Occipital lobe (tissue), 2 donors: ENCODE data around the gene TJP1. TPM values are rescaled to one million over a fixed set of nuclear protein-coding genes. Genes with fewer than 3 reads are reported as not detected.
"Not testable (repeated sequence)": the region's sequence is repeated elsewhere in the genome, so short reads cannot be mapped to it uniquely, and the experiment has no call there.

ENCODE experiments used
- DNase-seq: peaks from one replicate; lab custom pipeline; 2025; lab: John Stamatoyannopoulos, UW
- total RNA-seq: library from RNA; depleted of rRNA; stranded (reverse); fragments of >200 nt; gene quantifications from one replicate; pipeline ENCODE4 v1.2.3, GENCODE V29; 2014

TJP1 gene
- total RNA-seq, 1 donor from 2014 or later: 48.7 TPM

DNA sequence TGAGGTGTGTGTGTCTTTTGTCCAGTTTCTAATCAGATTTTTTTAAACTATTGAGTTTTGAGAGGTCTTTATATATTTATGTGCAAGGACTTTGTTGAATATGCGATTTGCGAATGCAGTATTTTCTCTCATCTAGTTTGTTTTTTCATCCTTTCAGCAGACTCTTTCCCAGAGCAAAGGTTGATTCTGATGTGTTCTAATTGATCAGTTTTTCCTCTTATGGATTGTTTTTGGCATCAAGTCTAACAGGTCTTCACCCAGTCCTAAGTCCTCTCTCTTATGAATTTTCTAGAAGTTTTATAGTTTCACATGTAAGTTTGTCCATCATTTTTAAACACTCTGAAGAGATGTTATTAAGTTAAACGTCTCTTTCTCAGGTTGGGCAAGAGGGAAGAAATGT is 17.8 kb upstream of the TJP1 start:
- DNase-seq: no peak

GRCh38 chr15:29838352-29839010 is 16.2 kb upstream of the TJP1 start:
- DNase-seq: no peak

- no peak for DNase-seq
These were observed 13.0 kb upstream of the TJP1 start for GRCh38 chr15:29835301-29835700.

- DNase-seq: no peak
These were observed 10.4 kb upstream of the TJP1 start for GRCh38 chr15:29832709-29833108.

GRCh38 chr15:29826908-29827820 is 4.9 kb upstream of the TJP1 start:
- no peak for DNase-seq

- DNase-seq: no peak
These were observed 3.0 kb upstream of the TJP1 start for GRCh38 chr15:29825227-29825626.

DNA sequence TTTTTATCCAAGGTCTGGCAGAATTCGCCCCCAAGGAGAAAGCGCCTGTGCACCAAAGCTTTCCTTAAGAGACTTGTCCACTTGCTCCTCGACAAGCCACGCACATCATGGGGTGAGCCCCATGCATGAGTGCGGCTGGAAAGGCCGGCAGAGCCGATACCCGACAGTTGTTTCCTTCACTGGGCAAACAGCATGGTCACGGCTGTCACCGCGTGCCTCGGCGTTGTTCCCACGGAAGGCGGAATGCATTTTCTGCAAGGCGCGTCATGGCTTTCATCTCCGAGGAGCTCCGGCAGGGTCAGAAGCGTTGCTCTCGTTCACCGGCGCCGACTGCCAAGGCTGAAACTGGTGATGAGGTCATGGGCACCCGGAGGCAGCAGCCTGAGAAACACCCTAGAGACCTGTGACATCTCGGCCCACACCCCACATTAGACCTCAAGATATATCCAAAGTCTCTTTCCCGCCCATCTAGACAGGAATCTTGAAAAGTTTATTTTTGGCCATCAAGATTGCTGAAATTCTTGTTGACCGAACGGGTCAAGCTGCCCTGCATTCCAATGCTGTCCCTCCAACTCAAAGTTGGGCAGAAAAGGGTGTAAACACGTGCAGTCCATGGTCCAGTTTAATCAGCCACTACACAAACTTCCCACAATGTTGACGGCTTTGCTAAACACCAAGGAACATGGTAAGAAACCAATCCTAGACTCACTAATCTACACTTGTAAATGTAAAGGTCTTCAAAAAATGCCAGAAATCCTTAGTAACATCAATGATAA is 604 bp upstream of the TJP1 start:
- peak; percentile 57 for DNase-seq

GRCh38 chr15:29821416-29822099 is 710 bp downstream of the TJP1 start:
- no peak for DNase-seq

- DNase-seq: no peak
These were observed 1.7 kb downstream of the TJP1 start for GRCh38 chr15:29820394-29821154.

- no peak for DNase-seq
These were observed 2.3 kb downstream of the TJP1 start for GRCh38 chr15:29819979-29820378.

DNA sequence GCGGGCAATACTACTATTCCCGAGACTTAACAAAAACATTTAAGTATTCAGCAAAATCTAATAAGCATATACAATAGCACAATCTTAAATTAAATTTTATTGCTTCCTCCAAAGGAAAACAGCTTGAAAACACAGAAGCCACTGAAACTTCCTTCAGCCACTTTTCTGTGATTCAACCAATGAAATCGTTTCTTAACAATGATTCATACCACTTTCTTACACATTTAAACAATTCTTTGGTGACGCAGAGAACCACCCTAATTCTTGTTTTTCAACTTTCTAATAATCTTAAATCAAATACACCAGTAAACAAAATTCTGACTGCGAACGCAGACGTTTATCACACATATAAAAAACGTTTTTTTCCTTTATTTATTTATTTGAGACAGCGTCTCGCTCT is 4.1 kb downstream of the TJP1 start:
- DNase-seq: no peak

- DNase-seq: not testable (repeated sequence)
These were observed 4.8 kb downstream of the TJP1 start for GRCh38 chr15:29817455-29817854.

GRCh38 chr15:29815000-29815710 is 7.1 kb downstream of the TJP1 start:
- DNase-seq: no peak

- DNase-seq: no peak
These were observed 9.3 kb downstream of the TJP1 start for GRCh38 chr15:29813009-29813408.

GRCh38 chr15:29812384-29812694 is 9.9 kb downstream of the TJP1 start:
- DNase-seq: no peak

GRCh38 chr15:29811691-29812383 is 10.4 kb downstream of the TJP1 start:
- no peak for DNase-seq

- DNase-seq: no peak
These were observed 16.6 kb downstream of the TJP1 start for GRCh38 chr15:29805708-29806104.

DNA sequence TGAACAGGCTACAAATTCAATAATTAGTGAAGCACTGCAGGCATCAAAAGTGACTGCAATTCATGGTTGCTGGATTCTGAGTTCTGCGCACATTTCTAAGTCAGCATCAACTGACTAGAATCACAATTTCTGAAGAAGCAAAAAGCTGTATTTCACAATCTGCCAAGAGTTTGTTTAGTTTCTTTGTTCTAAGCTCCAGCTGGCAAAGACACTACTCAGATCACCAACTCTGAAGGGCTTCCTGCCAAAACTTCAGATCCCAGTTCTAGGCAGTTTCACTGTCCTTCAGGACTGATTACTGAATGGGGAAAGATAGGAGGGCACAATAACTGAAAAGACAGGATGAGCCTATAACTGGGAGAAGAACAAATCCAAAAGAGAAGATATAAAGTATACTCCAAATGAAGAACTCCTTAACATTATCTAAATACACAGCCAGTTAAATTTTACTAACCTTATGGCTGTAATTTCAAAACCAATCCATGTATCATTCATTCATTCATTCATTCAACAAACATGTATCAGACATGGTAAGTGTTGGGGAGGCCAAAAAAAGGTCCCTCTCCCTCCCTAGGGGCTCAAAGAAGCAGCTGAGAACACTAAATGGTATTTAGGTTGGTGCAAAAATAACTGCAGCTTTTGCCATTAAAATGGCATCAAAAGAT is 17.1 kb downstream of the TJP1 start:
- DNase-seq: peak; percentile 56

DNA sequence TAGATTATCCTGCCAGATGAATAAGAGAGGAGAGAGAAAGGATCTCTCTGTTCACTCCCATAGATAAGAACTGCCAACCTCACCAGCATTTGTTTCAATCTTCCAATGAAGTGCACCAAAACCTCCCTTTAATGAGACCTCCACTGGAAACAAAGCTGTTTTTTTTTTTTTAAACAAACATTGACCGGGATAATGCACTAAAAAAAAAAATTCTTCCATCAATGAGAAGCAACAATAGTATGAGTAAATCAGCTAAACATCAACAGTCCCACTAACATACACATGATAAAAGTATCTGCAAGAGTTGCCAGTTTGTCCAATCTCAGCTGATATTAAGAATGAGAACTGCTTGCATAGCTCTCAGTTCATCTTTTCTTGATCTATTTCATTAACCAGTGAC is 19.9 kb downstream of the TJP1 start:
- no peak for DNase-seq
